PC-3 (cell line): Measurements from ENCODE around the gene LHX5. TPM values are rescaled to one million over a fixed set of nuclear protein-coding genes. Genes with fewer than 3 reads are reported as not detected.

Experiments used
- ATAC-seq: fragments of 200-7000 bp; cut with Tn5 transposase; 2 replicates; pipeline ENCODE4 v1.9.1; 2020; ENCODE audit warnings: mild to moderate bottlenecking, moderate library complexity
- BruUV-seq: library from RNA; stranded (reverse); fragments of 400-500 nt; replicated peaks from 2 replicates; lab custom pipeline; 2021; lab: Mats Ljungman, UMichigan
- CTCF ChIA-PET: fragments of 300-600 bp; sonication (Branson Sonifier 250); formaldehyde crosslinking; loops from one replicate; lab custom pipeline; 2022; ENCODE audit warnings: antibody characterized with exemption; lab: Charles Lee
- POLR2A ChIA-PET: fragments of 300-600 bp; sonication (Branson Sonifier 250); formaldehyde crosslinking; loops from one replicate; lab custom pipeline; 2022; ENCODE audit warnings: antibody characterized with exemption; ENCODE audit not compliant: unreplicated experiment; lab: Charles Lee
- DNase-seq: peaks from one replicate; pipeline ENCODE4 v3.0.0-alpha.2; 2015
- H2AFZ ChIP-seq: fragments of 300-600 bp; sonication (generic); 2 replicates; pipeline ENCODE4 v1.6.0; 2016; ENCODE audit warnings: antibody characterized with exemption, low read length
- H3F3A ChIP-seq: fragments of 300-600 bp; sonication (generic); one replicate; pipeline ENCODE4 v1.6.0; 2017; ENCODE audit warnings: antibody characterized with exemption, low read length, control low read depth, mild to moderate bottlenecking; ENCODE audit not compliant: unreplicated experiment
- H3K27ac ChIP-seq: fragments of 300-600 bp; sonication (generic); 2 replicates; pipeline ENCODE4 v1.5.1; 2016; ENCODE audit warnings: mild to moderate bottlenecking, low read length
- H3K27me3 ChIP-seq: fragments of 300-600 bp; sonication (generic); 2 replicates; pipeline ENCODE4 v1.6.1; 2016; ENCODE audit warnings: low read length, mixed read lengths
- H3K36me3 ChIP-seq: fragments of 300-600 bp; sonication (generic); 2 replicates; pipeline ENCODE4 v1.6.1; 2016; ENCODE audit warnings: low read depth, mixed run types, low read length, mixed read lengths
- H3K4me1 ChIP-seq: fragments of 300-600 bp; sonication (generic); 2 replicates; pipeline ENCODE4 v1.5.1; 2016; ENCODE audit warnings: low read length; ENCODE audit not compliant: insufficient read depth
- H3K4me2 ChIP-seq: fragments of 300-600 bp; sonication (generic); 2 replicates; pipeline ENCODE4 v1.6.0; 2016; ENCODE audit warnings: low read length
- H3K4me3 ChIP-seq: fragments of 300-600 bp; sonication (generic); 2 replicates; pipeline ENCODE4 v1.5.1; 2016; ENCODE audit warnings: mild to moderate bottlenecking, low read length, mixed read lengths
- H3K79me2 ChIP-seq: fragments of 300-600 bp; sonication (generic); 2 replicates; pipeline ENCODE4 v1.6.1; 2017; ENCODE audit warnings: low read length, mixed read lengths
- H3K9ac ChIP-seq: fragments of 300-600 bp; sonication (generic); 2 replicates; pipeline ENCODE4 v1.6.0; 2016; ENCODE audit warnings: mild to moderate bottlenecking, low read length
- H3K9me2 ChIP-seq: fragments of 300-600 bp; sonication (generic); replicated peaks from 2 replicates; pipeline ENCODE4 v1.6.1; 2016; ENCODE audit warnings: mixed run types, low read length, mixed read lengths
- H3K9me3 ChIP-seq: fragments of 300-600 bp; sonication (generic); 2 replicates; pipeline ENCODE4 v1.6.1; 2016; ENCODE audit warnings: low read length, mixed read lengths
- H4K20me1 ChIP-seq: fragments of 300-600 bp; sonication (generic); 2 replicates; pipeline ENCODE4 v1.6.1; 2016; ENCODE audit warnings: low read length, mixed read lengths
- CTCF ChIP-seq: fragments of 300-600 bp; sonication (generic); conservative IDR thresholded peaks from 2 replicates; pipeline ENCODE4 v1.5.1; 2017; ENCODE audit warnings: antibody characterized with exemption, low read depth, mild to moderate bottlenecking, low read length
- EZH2 ChIP-seq: fragments of 300-600 bp; sonication (generic); IDR thresholded peaks from one replicate; pipeline ENCODE4 v1.6.1; 2017; ENCODE audit warnings: antibody characterized with exemption, mild to moderate bottlenecking, low read length; ENCODE audit not compliant: unreplicated experiment
- EZH2phosphoT487 ChIP-seq: fragments of 300-600 bp; sonication (generic); IDR thresholded peaks from 2 replicates; pipeline ENCODE4 v1.6.1; 2018; ENCODE audit warnings: mild to moderate bottlenecking, antibody characterized with exemption, low read length, borderline replicate concordance
- intact Hi-C: fragments of 100-400 bp; cut with micrococcal nuclease; formaldehyde crosslinking; loops from 2 replicates; pipeline ENCODE4 v1.9.0; 2023
- total RNA-seq: library from RNA; depleted of rRNA; stranded (reverse); fragments of >200 nt; gene quantifications from 2 replicates; pipeline ENCODE4 v1.2.3, GENCODE V29; 2014

The LHX5 gene
- total RNA-seq, 1 experiment from 2014 or later: 0.26 TPM

GRCh38 chr12:113437729-113438100 lies 34.0 kb downstream of the LHX5 start:
- ChIA-PET CTCF (no interaction called here), POLR2A (no interaction called here)
- no peaks in the 10 kb centered on the region for H4K20me1 ChIP-seq
- intact Hi-C loops: no loop called here
- TF ChIP-seq EZH2 (no peak), CTCF (no peak), EZH2phosphoT487 (no peak)
- no peaks in the 10 kb centered on the region for H3K36me3 ChIP-seq
- no peaks in the 10 kb centered on the region for H3K9me2 ChIP-seq
- ATAC-seq: no peak
- no peaks in the 10 kb centered on the region for H3F3A ChIP-seq
- H3K27ac ChIP-seq: no peak overlapping the region
- H3K4me1 ChIP-seq: no peaks in the 10 kb centered on the region
- DNase-seq: no peak
- no peak overlapping the region for H3K4me2 ChIP-seq
- H3K9me3 ChIP-seq: no peaks in the 10 kb centered on the region
- no TSS peak for BruUV-seq
- H3K9ac ChIP-seq: no peak overlapping the region
- H3K27me3 ChIP-seq: no peaks in the 10 kb centered on the region
- H3K4me3 ChIP-seq: no peak overlapping the region
- H3K79me2 ChIP-seq: no peaks in the 10 kb centered on the region
- H2AFZ ChIP-seq: no peak overlapping the region

- Histone ChIP-seq H3K9me3 (no peaks in the 10 kb centered on the region), H3K9ac (no peak overlapping the region), H3K79me2 (no peaks in the 10 kb centered on the region), H2AFZ (no peak overlapping the region), H3K27ac (no peak overlapping the region), H3K9me2 (no peaks in the 10 kb centered on the region), H3K4me1 (no peaks in the 10 kb centered on the region), H3K36me3 (no peaks in the 10 kb centered on the region), H3K4me3 (no peak overlapping the region), H3K4me2 (no peak overlapping the region), H3K27me3 (no peaks in the 10 kb centered on the region), H4K20me1 (no peaks in the 10 kb centered on the region), H3F3A (no peaks in the 10 kb centered on the region)
- BruUV-seq: no TSS peak
- CTCF ChIA-PET: no interaction called here
- TF ChIP-seq EZH2 (no peak), CTCF (no peak), EZH2phosphoT487 (no peak)
- ATAC-seq: no peak
- POLR2A ChIA-PET: no interaction called here
- no peak for DNase-seq
- intact Hi-C loops: no loop called here
These were observed 34.5 kb downstream of the LHX5 start for GRCh38 chr12:113436993-113437728.

GRCh38 chr12:113436586-113436985 lies 35.1 kb downstream of the LHX5 start:
- Histone ChIP-seq H3K4me2 (no peak overlapping the region), H3F3A (no peaks in the 10 kb centered on the region), H3K27ac (no peak overlapping the region), H3K4me1 (no peaks in the 10 kb centered on the region), H3K9me3 (no peaks in the 10 kb centered on the region), H3K4me3 (no peak overlapping the region), H3K79me2 (no peaks in the 10 kb centered on the region), H2AFZ (no peak overlapping the region), H3K9me2 (no peaks in the 10 kb centered on the region), H3K36me3 (no peaks in the 10 kb centered on the region), H4K20me1 (no peaks in the 10 kb centered on the region), H3K9ac (no peak overlapping the region), H3K27me3 (no peaks in the 10 kb centered on the region)
- no TSS peak for BruUV-seq
- intact Hi-C loops: no loop called here
- ChIA-PET POLR2A (no interaction called here), CTCF (no interaction called here)
- no peak for ATAC-seq
- TF ChIP-seq EZH2phosphoT487 (no peak), CTCF (no peak), EZH2 (no peak)
- DNase-seq: no peak
